CD4-positive, alpha-beta T cell (primary cell): ENCODE results near the gene ELK4. TPM values are rescaled to one million over a fixed set of nuclear protein-coding genes. Genes with fewer than 3 reads are reported as not detected.
A peak's percentile ranks its signal among the peaks of the same experiment; 100 is the strongest.

ENCODE experiments used
- ATAC-seq: fragments of 200-7000 bp; cut with Tn5 transposase; one replicate; pipeline ENCODE4 v1.10.0; 2022; ENCODE audit warnings: mild to moderate bottlenecking; ENCODE audit not compliant: poor library complexity
- CTCF ChIA-PET: fragments of 350-600 bp; sonication (Branson Sonifier 250); formaldehyde crosslinking; loops from one replicate; lab custom pipeline; 2021; ENCODE audit warnings: antibody characterized with exemption, inconsistent platforms; lab: Charles Lee
- POLR2A ChIA-PET: fragments of 350-600 bp; sonication (Branson Sonifier 250); formaldehyde crosslinking; loops from one replicate; lab custom pipeline; 2021; ENCODE audit warnings: antibody characterized with exemption, inconsistent platforms; lab: Charles Lee
- DNase-seq, 14 experiments: peaks; one replicate each; pipeline ENCODE4 v3.0.0-alpha.2; 2013 to 2020; ENCODE audit warnings: mixed read lengths in 2 of 14
- H3K27ac ChIP-seq, 2 donors: one replicate each; pipeline versions ENCODE4 v1.5.1 to v1.7.0; 2013; ENCODE audit warnings: low read length in 2 of 2, low read depth in 1 of 2, mild to moderate bottlenecking in 1 of 2
- H3K27me3 ChIP-seq, 2 experiments: 1 replicate in 1 of 2; 2 replicates in 1 of 2; pipeline versions ENCODE4 v1.6.1 to v1.7.0; 2013; ENCODE audit warnings: low read length in 2 of 2, control low read depth in 1 of 2, mild to moderate bottlenecking in 1 of 2, moderate library complexity in 1 of 2; ENCODE audit not compliant: insufficient read depth in 2 of 2, control insufficient read depth in 1 of 2
- H3K36me3 ChIP-seq: one replicate; pipeline ENCODE4 v1.6.1; 2013; ENCODE audit warnings: low read length, control low read depth; ENCODE audit not compliant: insufficient read depth
- H3K4me1 ChIP-seq: one replicate; pipeline ENCODE4 v1.6.1; 2013; ENCODE audit warnings: low read length, control low read depth; ENCODE audit not compliant: insufficient read depth
- H3K4me3 ChIP-seq: one replicate; pipeline ENCODE4 v1.5.1; 2013; ENCODE audit warnings: mild to moderate bottlenecking, low read length, moderate library complexity
- H3K9me3 ChIP-seq, 2 experiments: 1 replicate in 1 of 2; 2 replicates in 1 of 2; pipeline versions ENCODE4 v1.6.1 to v1.7.0; 2013; ENCODE audit warnings: low read length in 2 of 2, mild to moderate bottlenecking in 2 of 2, control low read depth in 1 of 2, moderate library complexity in 1 of 2; ENCODE audit not compliant: control insufficient read depth in 1 of 2, insufficient read depth in 1 of 2
- H3K27ac Mint-ChIP-seq: one replicate; pipeline ENCODE4 v1.8.0; 2020; ENCODE audit warnings: mixed read lengths
- H3K27me3 Mint-ChIP-seq: one replicate; pipeline ENCODE4 v1.8.0; 2021; ENCODE audit warnings: mixed read lengths
- H3K36me3 Mint-ChIP-seq: one replicate; pipeline ENCODE4 v1.8.0; 2021; ENCODE audit warnings: low read depth, mixed read lengths
- H3K4me1 Mint-ChIP-seq: one replicate; pipeline ENCODE4 v1.8.0; 2021; ENCODE audit warnings: low read depth, mixed read lengths
- H3K4me3 Mint-ChIP-seq: one replicate; pipeline ENCODE4 v1.8.0; 2020; ENCODE audit warnings: mild to moderate bottlenecking, mixed read lengths
- H3K9me3 Mint-ChIP-seq: one replicate; pipeline ENCODE4 v1.8.0; 2020; ENCODE audit warnings: mixed read lengths
- CTCF ChIP-seq: fragments of 200-600 bp; IDR thresholded peaks from one replicate; pipeline ENCODE4 v1.8.0; 2022; ENCODE audit warnings: antibody characterized with exemption, mild to moderate bottlenecking
- intact Hi-C, 2 experiments: fragments of 100-400 bp; cut with DNase I in 1 of 2; cut with micrococcal nuclease in 1 of 2; formaldehyde crosslinking; loops; one replicate each; pipeline versions ENCODE4 v1.15.1 to v1.9.0; 2023 to 2025; cut with DNase I, micrococcal nuclease
- polyA plus RNA-seq, 2 donors: library from polyadenylated mRNA; unstranded; fragments of 120-200 nt; gene quantifications; one replicate each; pipeline ENCODE4 v1.2.1, GENCODE V29; 2013
- total RNA-seq, 174 experiments: library from RNA in 2 of 174; stranded (reverse) in 2 of 174; gene quantifications; one replicate each; pipeline ENCODE4 v1.2.3 and lab custom pipeline; 2021 to 2026

ELK4 gene
- total RNA-seq (100 to 1,000 TPM; 145 to 154 TPM), total RNA-seq (lab: John Stamatoyannopoulos, UW) (69.4 to 463 (median 180) reads per million in 172 experiments)
- 34.1 TPM for polyA plus RNA-seq (2013, experiment 1 of 2)
- 34.3 TPM for polyA plus RNA-seq (2013, experiment 2 of 2)

DNA sequence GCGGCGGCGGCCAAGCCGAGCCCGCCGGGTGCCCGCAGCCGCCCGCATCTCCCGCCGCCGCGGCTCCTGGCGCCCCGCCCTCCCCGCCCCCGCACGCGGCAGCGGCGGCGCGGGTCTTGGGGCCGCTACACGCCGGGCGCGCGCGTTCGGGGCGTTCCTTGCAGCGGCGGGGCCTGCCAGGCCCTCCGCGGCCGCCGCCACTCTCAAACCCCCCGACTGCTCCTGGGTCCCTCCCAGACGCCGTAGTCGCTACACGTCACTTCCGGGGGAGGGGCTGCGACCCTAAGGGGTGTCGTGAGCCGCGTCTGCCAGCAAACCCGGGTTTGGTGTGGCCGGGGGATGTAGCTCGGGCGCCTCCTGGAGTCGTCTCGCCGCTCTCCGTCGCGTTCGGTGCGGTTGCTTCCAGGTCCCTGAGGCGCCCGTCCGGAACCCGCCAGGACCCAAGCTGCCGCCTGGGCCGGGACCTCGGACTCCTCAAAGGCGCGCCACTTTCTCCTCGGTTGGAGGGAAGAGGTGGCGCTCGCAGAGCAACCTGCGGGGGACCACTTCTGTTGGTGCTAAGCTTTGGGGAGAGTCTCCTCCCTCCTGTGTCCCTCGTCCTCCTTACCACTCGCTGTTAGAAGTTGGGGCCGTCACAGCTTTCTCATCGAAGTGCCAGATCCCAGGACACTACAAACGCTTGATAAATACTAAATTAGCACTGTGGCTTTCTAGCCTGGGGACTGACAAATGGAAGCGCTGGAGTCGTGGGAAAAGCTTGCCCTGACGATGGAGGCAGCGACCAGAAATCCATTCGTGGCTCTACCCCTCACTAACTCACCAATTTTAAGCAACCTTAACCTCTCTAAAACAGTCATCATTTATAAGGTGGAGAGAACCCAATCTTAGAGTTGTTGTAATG, at the start of gene ELK4:
TSS of gene ELK4 (minus strand) at position 244 of the 901 bp plus-strand sequence. CDS start 8,129 bp downstream, outside the sequence.
- POLR2A ChIA-PET, result interaction anchor here (0.6 to 6.3 kb wide), 26 partner anchors 9 to 1689 kb away, joined by 3 to 360 read pairs (median 5); partner anchors contain the start of genes CD55, NUCKS1, PM20D1 and RAB29
- TF ChIP-seq CTCF, result peak; percentile 75
- CTCF ChIA-PET, result interaction anchor here (0.6 to 6.6 kb wide), 21 partner anchors 9 to 512 kb away, joined by 3 to 194 read pairs (median 5); no protein-coding TSS in a partner anchor
- Histone ChIP-seq H3K27ac (peak within 1 kb of the TSS; percentile 91 to 93), H3K4me3 (peak within 1 kb of the TSS; percentile 81), H3K9me3 (no peaks in the 10 kb centered on the region), H3K36me3 (peaks cover 1% of the 10 kb centered on the region), H3K4me1 (peaks cover 29% of the 10 kb centered on the region), H3K27me3 (no peaks in the 10 kb centered on the region)
- H3K4me1 Mint-ChIP-seq, result peaks cover 49% of the 10 kb centered on the region
- no peaks in the 10 kb centered on the region for H3K9me3 Mint-ChIP-seq
- H3K27me3 Mint-ChIP-seq, result no peaks in the 10 kb centered on the region
- intact Hi-C loops, result loop anchor here (1.0 to 10.0 kb wide), 13 partner anchors 21 to 510 kb away; partner anchors contain the start of genes DSTYK (in 1 of the 2), NUCKS1 (in 1 of the 2), RAB29 (in 1 of the 2) and RBBP5 (in 1 of the 2)
- H3K27ac Mint-ChIP-seq, result peak within 1 kb of the TSS; percentile 91
- H3K36me3 Mint-ChIP-seq, result peaks cover 28% of the 10 kb centered on the region
- ATAC-seq, result peak; percentile 79
- H3K4me3 Mint-ChIP-seq, result peak within 1 kb of the TSS; percentile 94
- peak; percentile 99 to 100 (median 100) for DNase-seq

GRCh38 chr1:205681364-205681763, 49.6 kb upstream of the ELK4 start:
- no peak overlapping the region for H3K4me3 ChIP-seq
- POLR2A ChIA-PET, result interaction anchor here (1.3 kb wide), 1 partner anchor 68 kb away, joined by 3 read pairs; the partner anchor contains the start of gene NUCKS1
- intact Hi-C loops, result no loop called here
- DNase-seq, result no peak
- CTCF ChIA-PET, result interaction anchor here (0.7 to 2.1 kb wide), 2 partner anchors 24 to 89 kb away, joined by 3 to 6 read pairs; no protein-coding TSS in a partner anchor
- H3K4me1 ChIP-seq, result peaks cover 12% of the 10 kb centered on the region
- ATAC-seq, result no peak
- H3K27me3 Mint-ChIP-seq, result peaks cover 16% of the 10 kb centered on the region
- peaks cover 0 to 6% of the 10 kb centered on the region in 2 experiments for H3K9me3 ChIP-seq
- no peaks in the 10 kb centered on the region for H3K36me3 Mint-ChIP-seq
- peaks cover 0 to 3% of the 10 kb centered on the region in 2 experiments for H3K27me3 ChIP-seq
- H3K9me3 Mint-ChIP-seq, result no peaks in the 10 kb centered on the region
- peaks cover 13% of the 10 kb centered on the region for H3K4me1 Mint-ChIP-seq
- no peak overlapping the region for H3K27ac ChIP-seq
- H3K36me3 ChIP-seq, result no peaks in the 10 kb centered on the region
- TF ChIP-seq CTCF, result no peak
- H3K4me3 Mint-ChIP-seq, result peak overlapping the region; percentile 76
- H3K27ac Mint-ChIP-seq, result no peak overlapping the region
